HG03039 (cell line): ENCODE measurements around the gene ADCK1.
A peak's percentile ranks its signal among the peaks of the same experiment; 100 is the strongest.
"Not testable (repeated sequence)": the region's sequence is repeated elsewhere in the genome, so short reads cannot be mapped to it uniquely, and the experiment has no call there.

ENCODE experiments used
- ATAC-seq: cut with Tn5 transposase; IDR thresholded peaks from one replicate; pipeline ENCODE4 v1.9.1; 2021; ENCODE audit warnings: mild to moderate bottlenecking, moderate library complexity; ENCODE audit not compliant: unreplicated experiment

The ADCK1 gene

DNA sequence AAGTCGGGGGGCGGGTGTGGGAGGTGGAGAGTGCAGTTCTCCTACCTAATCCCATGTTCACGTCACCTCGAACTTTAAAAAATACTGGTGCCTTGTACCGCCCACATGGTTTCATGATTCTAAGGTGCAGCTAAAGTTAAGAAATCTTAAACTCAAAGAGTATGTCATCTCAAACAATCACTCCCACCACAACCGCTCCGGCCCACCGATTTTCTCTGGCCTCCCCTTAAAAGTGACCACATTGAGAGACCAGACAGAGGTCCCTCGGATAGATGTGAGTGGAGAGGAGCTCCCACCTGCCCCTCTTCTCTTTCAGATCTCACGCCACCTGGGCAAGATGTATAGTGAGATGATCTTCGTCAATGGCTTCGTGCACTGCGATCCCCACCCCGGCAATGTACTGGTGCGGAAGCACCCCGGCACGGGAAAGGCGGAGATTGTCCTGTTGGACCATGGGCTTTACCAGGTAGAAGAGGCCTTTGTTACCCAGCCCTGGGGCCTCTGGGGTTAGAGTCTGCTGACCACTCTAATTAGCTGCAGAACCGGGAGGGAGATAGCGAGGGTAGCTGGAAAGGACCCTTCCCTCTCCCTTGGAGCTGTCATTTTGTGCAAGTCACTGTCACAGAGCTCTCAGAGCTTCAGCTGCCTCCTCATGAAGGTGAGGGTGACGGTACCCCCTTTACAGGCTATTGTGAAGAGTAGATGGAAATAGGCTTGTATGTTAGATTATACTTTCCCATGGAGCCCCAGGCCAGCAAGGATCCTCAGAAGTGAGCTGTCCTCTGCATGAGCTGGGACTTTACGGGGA is 124.4 kb downstream of the ADCK1 start:
- no peak for ATAC-seq

DNA sequence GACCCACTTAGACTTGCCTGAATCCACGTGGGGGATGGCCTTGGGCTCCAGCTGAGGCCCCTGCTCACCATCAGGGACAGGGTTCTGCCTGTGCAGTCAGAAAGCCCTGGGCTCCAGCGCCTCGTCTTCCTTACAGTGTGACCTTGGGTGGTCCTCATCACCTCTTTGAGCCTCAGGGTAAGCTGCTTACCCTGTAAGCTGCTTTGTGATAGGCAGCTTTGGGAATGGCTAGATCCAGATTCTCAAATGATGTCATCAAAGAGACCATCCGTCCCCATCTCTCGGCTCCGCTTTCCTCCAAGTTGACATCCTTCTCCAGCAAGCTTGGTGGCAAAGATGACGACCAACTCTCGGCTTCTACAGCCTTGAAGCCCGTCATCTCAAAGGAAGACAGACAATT is 127.0 kb downstream of the ADCK1 start:
- ATAC-seq: no peak

DNA sequence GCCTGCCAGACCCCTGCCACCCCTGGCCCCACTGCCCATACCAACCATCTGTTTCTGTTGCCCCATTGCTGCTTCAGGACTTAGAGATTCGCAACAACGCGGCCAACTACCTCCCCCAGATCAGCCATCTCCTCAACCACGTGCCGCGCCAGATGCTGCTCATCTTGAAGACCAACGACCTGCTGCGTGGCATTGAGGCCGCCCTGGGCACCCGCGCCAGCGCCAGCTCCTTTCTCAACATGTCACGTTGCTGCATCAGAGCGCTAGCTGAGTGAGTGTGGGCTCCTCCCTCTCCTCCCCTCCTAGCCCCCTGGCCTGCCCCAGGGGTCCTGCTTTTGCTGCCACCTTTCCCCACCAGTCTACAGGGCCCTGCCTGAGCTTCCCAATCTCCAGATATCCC is 131.5 kb downstream of the ADCK1 start:
- ATAC-seq: no peak

DNA sequence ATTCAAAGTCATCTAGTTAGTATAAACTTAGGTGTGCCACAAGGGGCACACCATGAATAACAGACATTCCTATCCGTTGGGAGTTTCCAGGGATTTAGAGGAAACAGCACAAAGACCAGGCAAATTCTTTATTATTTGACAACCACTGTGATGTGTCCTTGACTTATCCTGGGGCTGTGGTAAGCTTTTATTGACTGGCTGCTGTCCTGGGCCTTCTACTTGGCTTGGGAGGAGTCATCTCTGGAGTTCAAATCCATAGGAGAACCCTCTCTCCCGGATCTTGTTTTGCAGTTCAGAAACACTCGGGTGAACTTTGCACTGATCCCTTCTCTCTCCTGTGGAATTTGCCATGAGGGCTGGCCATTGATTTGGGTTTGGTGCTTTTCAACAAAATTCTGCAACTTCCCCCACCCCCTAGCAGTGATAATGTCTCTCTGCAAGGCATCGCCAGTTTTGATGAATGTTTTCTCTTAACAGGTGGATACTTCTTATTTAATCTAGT is 136.3 kb downstream of the ADCK1 start:
- ATAC-seq: no peak

DNA sequence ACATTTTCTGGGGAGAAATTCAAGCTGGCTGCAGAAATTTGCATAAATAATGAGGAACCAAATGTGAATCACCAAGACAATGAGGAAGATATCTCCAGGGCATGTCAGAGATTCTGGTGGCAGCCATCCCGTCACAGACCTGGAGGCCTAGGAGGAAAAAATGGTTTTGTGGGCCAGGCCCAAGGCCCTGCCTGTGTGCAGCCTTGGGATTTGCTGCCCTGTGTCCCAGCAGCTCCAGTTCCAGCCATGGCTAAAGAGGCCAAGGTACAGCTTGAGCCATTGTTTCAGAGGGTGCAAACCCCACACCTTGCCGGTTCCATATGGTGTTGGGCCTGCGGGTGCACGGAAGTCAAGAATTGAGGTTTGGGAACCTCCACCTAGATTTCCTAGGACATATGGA is 147.5 kb downstream of the ADCK1 start:
- ATAC-seq: no peak

DNA sequence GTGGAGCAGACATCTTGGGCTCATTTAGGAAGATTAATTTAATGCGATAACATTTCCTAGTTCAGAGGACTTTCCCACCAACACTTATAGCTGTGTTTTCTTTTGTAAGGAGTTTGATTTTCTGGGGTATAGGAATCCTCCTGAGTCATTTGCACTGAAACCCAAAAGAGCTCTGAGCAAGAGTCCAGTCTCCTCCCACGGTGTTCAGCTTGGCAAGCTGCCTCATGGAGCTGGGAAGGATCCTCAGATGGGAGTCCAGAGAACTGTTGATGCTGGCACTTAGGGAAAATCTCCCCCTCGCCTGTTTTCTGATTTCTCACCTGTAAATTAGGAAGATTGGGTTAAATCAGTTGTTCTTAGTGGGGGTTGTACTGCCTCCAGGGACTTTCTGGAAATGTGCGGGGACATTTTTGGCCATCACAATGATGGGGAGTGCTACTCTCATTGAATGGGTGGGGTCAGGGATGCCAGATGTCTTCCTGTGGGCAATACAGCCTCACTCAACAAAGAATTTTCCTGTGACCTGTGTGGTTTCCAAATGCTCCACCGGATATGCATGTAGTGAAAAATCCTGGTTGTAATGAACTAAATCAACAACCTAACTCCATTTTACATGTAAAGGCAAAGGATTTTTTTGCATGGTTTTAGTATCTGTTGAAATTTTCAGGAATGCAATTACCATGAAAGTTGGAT is 150.6 kb downstream of the ADCK1 start:
- ATAC-seq: no peak

DNA sequence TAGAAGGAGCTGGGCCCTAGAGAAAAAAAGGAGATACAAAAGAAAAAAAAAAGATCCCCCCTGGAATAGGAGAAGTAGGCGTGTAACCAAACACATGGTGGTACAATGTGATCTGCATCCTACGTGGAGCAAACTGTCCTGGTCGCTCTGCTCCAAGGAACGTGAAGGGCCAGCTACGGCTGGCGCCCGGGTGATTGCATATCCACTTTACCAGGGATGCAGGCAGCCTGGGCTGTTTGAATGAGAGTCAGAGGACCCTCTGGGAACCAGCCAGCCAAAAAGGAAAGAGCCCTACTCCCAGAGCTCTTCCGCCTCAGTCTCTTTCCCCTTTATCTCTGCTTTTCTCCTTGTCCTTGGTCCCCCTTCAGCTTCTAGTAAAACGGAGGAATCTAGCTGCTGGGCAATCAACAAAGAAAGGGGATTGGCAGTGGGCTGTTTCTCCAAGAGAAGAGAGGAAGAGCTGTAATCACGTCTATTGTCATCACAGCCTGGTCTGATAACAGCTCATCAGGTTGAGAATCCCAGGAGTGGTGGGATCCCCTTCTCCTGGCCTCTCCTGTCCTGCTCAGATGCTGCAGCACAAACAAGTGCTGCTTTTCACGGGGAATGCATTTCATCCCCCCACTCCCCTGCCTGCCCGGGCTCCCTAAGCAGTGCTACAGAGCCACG is 156.0 kb downstream of the ADCK1 start:
- ATAC-seq: no peak

DNA sequence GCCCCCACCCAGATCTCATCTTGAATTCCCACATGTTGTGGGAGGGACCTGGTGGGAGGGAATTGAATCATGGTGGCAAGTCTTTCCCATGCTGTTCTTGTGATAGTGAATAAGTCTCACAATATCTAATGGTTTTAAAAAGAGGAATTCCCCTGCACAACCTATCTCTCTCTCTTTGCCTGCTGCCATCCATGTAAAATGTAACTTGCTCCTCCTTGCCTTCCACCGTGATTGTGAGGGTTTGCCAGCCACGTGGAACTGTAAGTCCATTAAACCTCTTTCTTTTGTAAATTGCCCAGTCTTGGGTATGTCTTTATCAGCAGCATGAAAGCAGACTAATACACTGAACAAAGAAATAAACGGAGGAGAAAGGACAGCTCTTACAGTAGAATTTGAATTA is 159.8 kb downstream of the ADCK1 start:
- not testable (repeated sequence) for ATAC-seq

DNA sequence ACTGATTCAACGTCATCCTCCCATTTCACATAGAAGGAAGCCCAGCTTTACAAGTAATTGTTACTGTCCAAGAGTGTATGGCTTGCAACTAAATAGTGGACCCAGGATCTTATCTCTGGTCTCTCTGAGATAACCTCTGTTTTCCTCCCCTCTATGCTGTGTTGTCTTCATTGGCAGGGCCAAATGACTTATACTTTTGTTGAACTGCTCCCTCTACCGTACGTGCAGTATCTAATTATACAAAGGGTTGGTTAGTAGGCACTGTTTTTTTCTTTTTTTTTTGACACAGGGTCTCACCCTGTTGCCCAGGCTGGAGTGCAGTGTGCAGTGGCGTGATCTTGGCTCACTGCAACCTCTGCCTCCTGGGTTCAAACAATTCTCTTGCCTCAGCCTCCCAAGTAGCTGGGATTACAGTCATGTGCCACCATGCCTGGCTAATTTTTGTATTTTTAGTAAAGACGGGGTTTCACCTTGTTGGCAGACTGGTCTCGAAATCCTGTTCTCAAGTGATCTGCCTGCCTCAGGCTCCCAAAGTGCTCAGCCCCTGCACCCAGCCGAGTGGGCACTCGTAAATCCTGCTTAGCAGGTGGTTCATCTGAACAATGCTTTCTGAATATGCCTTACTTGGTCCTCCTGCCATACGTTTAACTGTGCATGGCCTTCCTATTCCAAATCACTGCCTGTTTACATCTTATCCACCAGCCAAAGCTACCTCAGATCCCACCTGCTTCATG is 162.1 kb downstream of the ADCK1 start:
- no peak for ATAC-seq

DNA sequence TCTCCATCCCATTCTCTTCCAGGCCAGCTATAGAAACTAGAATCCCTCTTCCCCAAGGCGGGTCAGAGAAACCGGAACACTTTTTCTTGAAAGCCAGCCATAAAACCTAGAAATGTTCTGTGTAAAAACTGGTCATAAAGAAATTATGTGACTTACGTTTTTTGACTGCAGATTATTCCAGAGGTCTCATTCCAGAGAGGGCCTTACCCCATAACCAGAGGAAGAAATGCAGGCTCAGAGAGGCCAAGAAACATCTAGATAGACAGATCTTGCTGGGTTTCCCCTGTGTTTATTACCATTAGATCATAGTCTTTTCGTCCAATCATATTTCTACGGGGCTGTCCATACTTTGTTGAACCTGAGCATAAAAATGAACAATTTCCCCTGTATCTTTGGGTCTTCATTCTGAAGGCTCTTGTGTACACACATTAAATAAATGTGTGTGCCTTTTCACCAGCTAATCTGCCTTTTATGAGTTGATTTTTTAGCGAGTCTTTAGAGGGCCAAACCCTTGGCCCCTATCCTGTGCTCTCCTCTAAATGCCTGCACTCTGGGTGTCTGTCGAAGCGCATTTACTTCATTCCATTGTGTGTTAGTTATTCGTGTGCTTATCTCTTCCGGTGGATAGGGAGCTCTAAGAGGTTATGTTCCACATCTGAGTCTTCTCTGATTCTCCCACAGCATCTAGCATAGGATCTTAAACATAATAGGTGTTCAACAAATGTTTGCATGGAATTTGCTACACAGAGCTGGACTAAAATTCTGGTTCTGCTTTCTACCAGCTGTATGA is 163.0 kb downstream of the ADCK1 start:
- ATAC-seq: no peak

DNA sequence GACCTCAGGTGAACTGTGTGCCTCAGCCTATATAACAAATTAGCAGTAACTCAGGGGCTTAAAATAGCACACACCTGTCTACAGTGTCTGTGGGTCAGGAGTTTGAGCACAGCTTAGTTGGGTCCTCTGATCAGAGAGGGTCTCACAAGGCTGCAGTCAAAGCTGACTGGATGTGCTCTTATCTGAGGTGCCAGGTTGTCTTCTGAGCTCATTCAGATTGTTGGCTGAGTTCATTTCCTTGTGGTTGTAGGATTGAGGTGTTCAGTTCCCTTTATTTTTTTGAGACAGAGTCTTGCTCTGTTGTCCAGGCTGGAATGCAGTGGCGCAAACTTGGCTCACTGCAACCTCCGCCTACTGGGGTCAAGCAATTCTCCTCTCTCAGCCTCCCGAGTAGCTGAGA is 164.7 kb downstream of the ADCK1 start:
- ATAC-seq: no peak

DNA sequence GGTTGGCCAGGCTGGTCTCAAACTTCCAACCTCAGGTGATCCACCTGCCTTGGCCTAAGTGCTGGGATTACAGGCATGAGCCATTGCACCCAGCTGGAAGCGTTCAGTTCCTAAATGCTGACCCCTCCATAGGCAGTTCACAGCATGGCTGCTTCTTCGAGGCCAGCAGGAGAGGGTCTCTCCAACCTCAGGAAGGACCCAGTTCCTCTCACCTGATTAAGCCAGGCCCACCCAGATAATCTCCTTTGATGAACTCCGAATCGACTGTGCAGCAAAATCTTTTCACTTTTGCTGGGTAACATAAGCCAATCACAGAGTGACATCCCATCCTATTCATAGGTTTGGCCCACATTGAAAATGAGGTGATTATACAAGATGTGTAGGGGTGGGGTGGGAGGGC is 165.1 kb downstream of the ADCK1 start:
- no peak for ATAC-seq

DNA sequence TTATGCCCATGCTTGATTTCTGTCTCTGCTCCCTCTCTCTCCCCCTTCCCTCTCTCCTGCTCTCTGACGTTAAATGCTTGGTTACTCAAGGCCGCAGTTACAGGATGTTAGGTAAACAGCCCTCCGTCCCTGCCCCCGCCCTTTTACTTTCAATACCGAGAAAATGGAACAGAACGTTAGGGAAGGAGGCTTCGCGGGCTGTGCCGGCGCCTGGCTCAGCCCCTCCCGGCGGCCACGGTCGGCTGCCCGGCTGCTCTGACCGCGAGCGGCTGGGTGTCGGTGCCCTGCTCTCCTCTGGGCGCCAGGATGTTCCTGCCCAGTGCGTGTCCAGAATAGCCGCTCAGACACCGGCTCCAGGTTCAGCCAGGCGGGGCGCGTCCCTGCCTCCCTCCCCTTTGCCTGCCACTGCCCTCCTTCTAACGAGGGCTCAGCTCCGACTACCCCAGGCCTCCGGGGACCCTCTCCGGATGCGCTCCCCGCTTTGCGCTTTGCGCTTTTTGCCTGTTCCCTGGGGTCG is 166.1 kb downstream of the ADCK1 start:
- ATAC-seq: peak; percentile 52

DNA sequence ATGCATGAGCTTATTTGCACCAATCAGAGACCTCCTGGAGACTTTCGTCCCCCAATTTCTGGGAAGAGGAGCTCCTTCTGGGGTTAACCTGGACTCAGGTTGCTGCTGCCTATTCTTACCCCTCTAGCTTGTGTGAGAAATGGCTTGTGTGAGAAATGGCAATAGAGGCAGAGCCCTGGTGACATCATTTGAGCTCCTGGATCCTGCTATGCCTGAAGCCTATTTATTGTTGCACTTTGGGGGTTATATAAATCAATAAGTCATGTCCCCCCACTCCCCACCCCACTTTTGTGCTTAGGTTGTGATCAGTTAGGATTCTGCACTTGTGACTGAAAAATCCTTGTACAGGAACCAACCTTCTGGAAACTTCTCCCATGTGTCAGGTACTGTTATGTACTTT is 167.2 kb downstream of the ADCK1 start:
- ATAC-seq: no peak

DNA sequence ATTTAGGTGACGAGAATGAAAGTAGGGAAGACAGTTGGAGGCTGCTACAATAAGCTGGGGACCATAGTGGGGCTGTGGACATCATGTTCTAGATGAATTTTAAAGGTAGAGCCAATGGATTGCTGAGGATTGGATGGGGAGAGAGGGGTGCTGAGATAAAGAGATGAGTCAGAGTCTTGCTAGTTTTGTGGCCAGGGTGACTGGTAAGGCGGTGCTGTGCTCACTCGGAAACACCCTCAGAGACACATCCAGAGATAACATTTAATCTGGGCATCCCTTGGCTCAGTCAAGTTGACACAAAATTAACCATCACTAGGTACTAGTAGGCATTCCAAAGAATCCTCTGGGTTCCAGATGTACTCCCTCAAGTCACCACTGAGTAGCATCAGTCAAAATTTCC is 170.7 kb downstream of the ADCK1 start:
- no peak for ATAC-seq

DNA sequence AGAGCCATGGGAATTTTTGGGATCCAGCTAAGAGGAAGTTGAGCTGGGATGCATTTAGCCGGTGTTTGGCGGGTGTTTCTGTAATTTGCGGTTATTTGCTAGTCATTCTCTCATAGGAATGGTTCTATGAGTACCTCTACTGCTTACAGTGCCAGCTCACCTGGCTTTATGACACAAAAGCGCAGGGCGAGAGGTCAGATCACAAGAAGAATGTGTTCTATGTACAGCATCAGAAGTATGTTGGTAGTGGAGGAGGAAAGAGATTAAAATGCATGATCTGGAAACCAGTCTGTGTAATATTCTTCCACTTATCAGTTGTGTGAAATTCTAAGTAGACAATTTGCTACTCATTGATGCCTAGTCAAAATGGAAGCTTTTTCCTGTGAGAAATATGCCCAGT is 173.3 kb downstream of the ADCK1 start:
- ATAC-seq: no peak

DNA sequence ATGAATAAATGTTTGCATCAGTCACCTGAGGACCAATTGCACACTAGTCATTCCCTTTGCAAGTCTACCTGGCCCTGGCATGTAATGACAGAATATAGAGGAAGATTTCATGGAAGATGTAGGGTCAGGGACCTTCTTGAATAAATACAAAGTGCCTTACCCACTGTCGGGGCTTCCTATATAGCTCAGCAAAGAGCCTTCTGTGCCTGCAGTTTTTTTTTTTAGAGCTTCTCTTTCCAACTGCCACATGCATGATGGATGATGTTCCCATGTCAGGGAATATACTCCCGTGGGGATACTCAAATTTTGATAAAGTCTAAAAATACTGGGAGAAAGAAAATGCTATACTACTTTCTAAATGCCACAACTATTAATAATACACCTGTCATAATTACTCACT is 176.7 kb downstream of the ADCK1 start:
- ATAC-seq: no peak

DNA sequence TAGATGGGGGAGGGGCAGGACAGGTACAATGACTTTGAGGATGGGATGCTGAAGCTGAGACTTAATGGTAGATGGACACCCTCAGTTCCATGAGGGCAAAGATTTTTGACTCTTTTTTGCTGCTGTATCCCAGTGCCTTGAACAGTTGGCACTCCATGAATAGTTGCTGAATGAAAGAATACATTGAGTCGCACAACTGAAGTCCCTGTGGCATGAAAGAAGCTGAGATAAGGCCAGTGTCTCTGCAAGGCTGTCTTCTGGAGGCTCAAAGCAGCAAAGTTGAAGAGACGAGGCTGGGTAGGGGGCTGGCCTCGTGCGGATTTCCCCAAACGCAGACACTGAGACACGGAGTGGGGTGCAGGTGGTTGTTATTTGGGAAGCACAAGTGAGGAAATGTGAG is 179.3 kb downstream of the ADCK1 start:
- no peak for ATAC-seq

DNA sequence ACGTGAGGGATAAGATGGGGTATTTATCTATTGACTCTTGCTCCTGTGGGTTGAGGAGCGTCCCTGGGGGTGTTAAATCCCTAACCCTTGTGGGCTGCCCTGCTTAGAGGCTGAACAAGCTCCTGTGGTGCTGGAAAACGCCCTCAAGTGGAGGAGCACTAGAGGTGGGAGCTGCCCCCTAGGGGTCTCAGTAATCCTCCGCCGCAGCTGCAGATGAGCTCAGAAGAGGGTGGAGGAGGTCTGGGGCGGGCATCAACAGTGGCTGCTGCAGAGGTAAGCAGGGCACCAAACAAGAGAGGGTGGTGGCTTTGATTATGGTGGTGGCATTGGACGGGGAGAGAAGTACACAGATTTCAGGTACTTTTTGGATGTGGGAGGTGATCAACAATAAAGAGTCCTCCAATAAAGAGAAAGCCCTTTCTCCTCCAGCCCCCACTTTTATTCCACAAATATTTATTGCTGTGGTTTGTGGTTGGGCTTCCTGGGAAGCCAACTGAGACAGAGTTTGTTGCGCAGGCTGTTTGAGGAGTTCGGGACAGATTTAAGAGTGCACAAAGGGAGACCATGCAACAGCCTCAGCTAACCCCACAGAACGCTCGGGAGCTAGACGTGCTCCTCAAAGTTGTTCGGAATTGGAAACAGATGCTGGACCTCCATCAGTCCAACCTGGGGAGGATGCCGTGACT is 179.9 kb downstream of the ADCK1 start:
- ATAC-seq: no peak
